HCT116 (cell line): Measurements from ENCODE around the gene AMBP. TPM values are rescaled to one million over a fixed set of nuclear protein-coding genes. Genes with fewer than 3 reads are reported as not detected.

Experiments
- ATAC-seq: fragments of 200-7000 bp; cut with Tn5 transposase; 2 replicates; pipeline ENCODE4 v1.9.1; 2020; ENCODE audit warnings: mild to moderate bottlenecking, moderate library complexity
- BruUV-seq: library from RNA; stranded (reverse); fragments of 400-500 nt; replicated peaks from 2 replicates; lab custom pipeline; 2021; lab: Mats Ljungman, UMichigan
- CTCF ChIA-PET: fragments of 300-600 bp; sonication (Branson Sonifier 250); formaldehyde crosslinking; loops from one replicate; lab custom pipeline; 2021; ENCODE audit warnings: antibody characterized with exemption; lab: Charles Lee
- POLR2A ChIA-PET: fragments of 300-600, 350-600 bp; sonication (Branson Sonifier 250); formaldehyde crosslinking; loops from one replicate; lab custom pipeline; 2021; ENCODE audit warnings: antibody characterized with exemption; lab: Charles Lee
- RAD21 ChIA-PET, 2 experiments: fragments of 300-600 bp; sonication (Branson Sonifier 250); formaldehyde crosslinking; loops; one replicate each; lab custom pipeline; 2023; ENCODE audit warnings: low total read pairs in 2 of 2; ENCODE audit not compliant: uncharacterized antibody in 2 of 2, unreplicated experiment in 2 of 2, low non-redundant PET in 1 of 2; lab: Charles Lee
- DNase-seq: peaks from one replicate; pipeline ENCODE4 v3.0.0-alpha.2; 2010; ENCODE audit warnings: low read depth, low spot score
- H2AFZ ChIP-seq: fragments of 200-600 bp; shearing (Covaris generic), sonication (generic); 2 replicates; pipeline ENCODE4 v1.6.1; 2017; ENCODE audit warnings: low read depth, mixed run types, mixed read lengths, antibody characterized with exemption, low read length; ENCODE audit not compliant: poor library complexity, severe bottlenecking
- H3K27ac ChIP-seq: 2 replicates; pipeline ENCODE4 v1.5.1; 2012; ENCODE audit warnings: low read depth, low read length
- H3K27me3 ChIP-seq: fragments of 200-600 bp; sonication (generic); 2 replicates; pipeline ENCODE4 v1.6.1; 2016; ENCODE audit warnings: mixed run types, low read length, mixed read lengths; ENCODE audit not compliant: insufficient read depth
- H3K36me3 ChIP-seq, 2 experiments: fragments of 200-500 bp in 1 of 2; fragments of 200-600 bp in 1 of 2; sonication (Bioruptor generic) in 1 of 2; sonication (generic) in 1 of 2; 2 replicates each; pipeline versions ENCODE4 v1.5.1 to v1.6.1; 2014 to 2016; ENCODE audit warnings: low read length in 2 of 2, inconsistent platforms in 1 of 2, mixed read lengths in 1 of 2, mixed run types in 1 of 2; ENCODE audit not compliant: insufficient read depth in 2 of 2, control insufficient read depth in 1 of 2
- H3K4me1 ChIP-seq, 2 experiments: fragments of 200-600 bp in 1 of 2; sonication (generic) in 1 of 2; 2 replicates each; pipeline versions ENCODE4 v1.5.1 to v1.6.1; 2012 to 2017; ENCODE audit warnings: low read length in 2 of 2, inconsistent platforms in 1 of 2, mild to moderate bottlenecking in 1 of 2, mixed read lengths in 1 of 2, mixed run types in 1 of 2, moderate library complexity in 1 of 2; ENCODE audit not compliant: insufficient read depth in 2 of 2, control insufficient read depth in 1 of 2
- H3K4me2 ChIP-seq: fragments of 200-600 bp; sonication (generic); 2 replicates; pipeline ENCODE4 v1.6.1; 2017; ENCODE audit warnings: mixed run types, low read length, mixed read lengths
- H3K4me3 ChIP-seq, 2 experiments: fragments of 200-600 bp in 1 of 2; sonication (generic) in 1 of 2; replicated peaks in 1 of 2; 2 replicates each; pipeline ENCODE4 v1.5.1; 2011 to 2016; ENCODE audit warnings: low read length in 2 of 2, control low read depth in 1 of 2, low read depth in 1 of 2, mild to moderate bottlenecking in 1 of 2, mixed read lengths in 1 of 2, mixed run types in 1 of 2
- H3K79me2 ChIP-seq: fragments of 200-600 bp; sonication (generic); 2 replicates; pipeline ENCODE4 v1.6.1; 2017; ENCODE audit warnings: mild to moderate bottlenecking, mixed run types, low read length, moderate library complexity, mixed read lengths; ENCODE audit not compliant: insufficient read depth
- H3K9ac ChIP-seq: fragments of 200-600 bp; sonication (generic); 2 replicates; pipeline ENCODE4 v1.6.1; 2016; ENCODE audit warnings: low read length, mixed read lengths
- H3K9me2 ChIP-seq: fragments of 200-600 bp; sonication (generic), shearing (Covaris generic); 2 replicates; pipeline ENCODE4 v1.6.1; 2017; ENCODE audit warnings: mixed run types, mild to moderate bottlenecking, moderate library complexity; ENCODE audit not compliant: insufficient read depth
- H3K9me3 ChIP-seq, 2 experiments: fragments of 200-500 bp in 1 of 2; fragments of 200-600 bp in 1 of 2; sonication (Bioruptor generic) in 1 of 2; sonication (generic) in 1 of 2; 2 replicates each; pipeline ENCODE4 v1.6.1; 2014 to 2017; ENCODE audit warnings: low read length in 2 of 2, mixed read lengths in 2 of 2, inconsistent platforms in 1 of 2, low read depth in 1 of 2, mild to moderate bottlenecking in 1 of 2, mixed run types in 1 of 2, moderate library complexity in 1 of 2; ENCODE audit not compliant: control insufficient read depth in 1 of 2, insufficient read depth in 1 of 2
- H4K20me1 ChIP-seq: fragments of 200-600 bp; sonication (generic), shearing (Covaris generic); 2 replicates; pipeline ENCODE4 v1.6.1; 2017; ENCODE audit warnings: mixed run types, mild to moderate bottlenecking, moderate library complexity; ENCODE audit not compliant: insufficient read depth
- CEBPB ChIP-seq: IDR thresholded peaks from 2 replicates; pipeline ENCODE4 v1.6.1; 2012; ENCODE audit warnings: low read depth
- EZH2 ChIP-seq: fragments of 200-600 bp; sonication (generic); IDR thresholded peaks from 2 replicates; pipeline ENCODE4 v1.6.1; 2017; ENCODE audit warnings: antibody characterized with exemption, mixed run types
- EZH2phosphoT487 ChIP-seq: fragments of 200-600 bp; IDR thresholded peaks from 2 replicates; pipeline ENCODE4 v1.6.1; 2018; ENCODE audit warnings: antibody characterized with exemption, borderline replicate concordance
- FOSL1 ChIP-seq: IDR thresholded peaks from 2 replicates; pipeline ENCODE4 v1.6.1; 2012; ENCODE audit warnings: low read depth
- JUND ChIP-seq: IDR thresholded peaks from 2 replicates; pipeline ENCODE4 v1.6.1; 2012
- MAX ChIP-seq: IDR thresholded peaks from 2 replicates; pipeline ENCODE4 v1.6.1; 2012
- POLR2AphosphoS5 ChIP-seq: IDR thresholded peaks from 2 replicates; pipeline ENCODE4 v1.6.1; 2011; ENCODE audit warnings: mild to moderate bottlenecking, low read depth, low read length, moderate library complexity
- RAD21 ChIP-seq: IDR thresholded peaks from 2 replicates; pipeline ENCODE4 v1.6.1; 2012; ENCODE audit warnings: low read depth, mild to moderate bottlenecking
- REST ChIP-seq: IDR thresholded peaks from 2 replicates; pipeline ENCODE4 v1.6.1; 2012; ENCODE audit warnings: low read depth
- SRF ChIP-seq: IDR thresholded peaks from 2 replicates; pipeline ENCODE4 v1.6.1; 2012; ENCODE audit warnings: low read depth
- TCF7L2 ChIP-seq: IDR thresholded peaks from 2 replicates; pipeline ENCODE4 v1.7.0; 2011; ENCODE audit warnings: borderline replicate concordance, inconsistent platforms; ENCODE audit not compliant: insufficient read depth, insufficient read length; ENCODE audit errors: extremely low read depth
- intact Hi-C: fragments of 100-400 bp; cut with micrococcal nuclease; formaldehyde crosslinking; loops from 2 replicates; pipeline ENCODE4 v1.10.0; 2022
- total RNA-seq: library from RNA; stranded (reverse); gene quantifications from one replicate; pipeline ENCODE4 v1.2.1, GENCODE V29; 2021; ENCODE audit not compliant: unreplicated experiment
- TF ChIP-seq, protein P1 (sequence below): IDR thresholded peaks from 2 replicates; pipeline ENCODE4 v1.6.1; 2011; ENCODE audit warnings: mild to moderate bottlenecking, low read length, moderate library complexity; ENCODE audit not compliant: insufficient replicate concordance; ENCODE audit errors: extremely low read depth

The AMBP gene
- total RNA-seq, 1 experiment from 2014 or later = 1.9 TPM

GRCh38 chr9:114125476-114126013, 47.4 kb upstream of the AMBP start:
- Histone ChIP-seq H2AFZ (no peak overlapping the region), H3K9me3 (peaks cover 0 to 7% of the 10 kb centered on the region in 2 experiments; a peak in 1 of 4 replicates), H3K4me1 (no peaks in the 10 kb centered on the region), H3K36me3 (no peaks in the 10 kb centered on the region), H4K20me1 (no peaks in the 10 kb centered on the region), H3K4me2 (no peak overlapping the region), H3K27ac (no peak overlapping the region)
- no TSS peak for BruUV-seq
- POLR2A ChIA-PET = no interaction called here
- intact Hi-C loops = no loop called here
- CTCF ChIA-PET = no interaction called here
- ATAC-seq = no peak
- TF ChIP-seq EZH2 (no peak), TCF7L2 (no peak), POLR2AphosphoS5 (no peak), RAD21 (no peak)
- TF ChIP-seq, all 23 proteins: peak for 0
- DNase-seq = no peak
- Histone ChIP-seq H3K79me2 (no peaks in the 10 kb centered on the region), H3K9me2 (no peaks in the 10 kb centered on the region), H3K27me3 (no peaks in the 10 kb centered on the region; the same call in 1 of the 2 replicates), H3K4me3 (no peak overlapping the region), H3K9ac (no peak overlapping the region)
- RAD21 ChIA-PET = no interaction called here

DNA sequence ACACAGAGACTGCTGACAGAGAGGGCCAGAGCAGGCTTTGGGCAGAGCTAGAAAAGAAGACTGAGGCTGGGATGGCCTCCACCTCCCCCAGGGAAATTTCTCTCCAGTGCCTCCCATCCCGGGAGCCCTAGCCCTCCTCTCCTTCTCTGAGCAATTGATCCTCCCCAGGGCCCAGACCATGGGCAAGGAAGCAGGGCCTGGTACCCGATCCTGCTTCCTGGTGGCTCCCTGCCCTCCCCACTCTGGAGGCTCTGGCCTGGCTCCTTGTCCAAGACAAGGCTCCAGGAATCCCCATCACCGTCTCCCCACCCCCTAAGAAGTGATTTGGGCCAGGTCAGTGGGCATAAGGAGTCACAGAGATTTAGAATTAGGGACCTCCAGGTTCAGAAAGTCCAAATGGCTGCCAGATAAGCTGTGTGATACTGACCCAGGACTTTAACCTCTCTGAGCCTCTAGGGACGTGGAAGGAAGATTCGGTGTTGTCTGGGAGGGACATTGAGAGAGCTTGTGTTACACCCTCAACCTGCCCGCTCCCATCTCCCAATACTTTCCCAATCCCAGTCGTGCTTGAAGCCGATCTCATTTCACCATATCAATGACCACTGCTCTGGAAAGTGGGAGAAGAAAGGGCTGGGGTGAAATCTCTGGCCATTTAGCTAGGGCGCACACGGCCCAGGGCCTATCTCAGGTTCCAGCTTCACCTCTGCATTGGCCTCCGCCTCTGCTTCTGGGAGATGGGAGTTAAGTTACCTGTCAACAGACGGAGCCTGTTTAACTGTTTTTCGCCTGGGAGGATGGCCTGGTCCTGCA, 46.8 kb upstream of the AMBP start:
- ATAC-seq (no peak), DNase-seq (no peak)
- no peak overlapping the region for H3K4me2 ChIP-seq
- H3K4me3 ChIP-seq = no peak overlapping the region
- BruUV-seq = no TSS peak
- H2AFZ ChIP-seq = no peak overlapping the region
- RAD21 ChIA-PET = no interaction called here
- intact Hi-C loops = no loop called here
- H3K9me3 ChIP-seq = peaks cover 0 to 7% of the 10 kb centered on the region in 2 experiments; a peak in 1 of 4 replicates
- H3K27me3 ChIP-seq = peaks cover 3% of the 10 kb centered on the region; the same call in 1 of the 2 replicates
- H3K9me2 ChIP-seq = no peaks in the 10 kb centered on the region
- H3K4me1 ChIP-seq = no peaks in the 10 kb centered on the region
- H4K20me1 ChIP-seq = no peaks in the 10 kb centered on the region
- no peaks in the 10 kb centered on the region for H3K79me2 ChIP-seq
- H3K27ac ChIP-seq = no peak overlapping the region
- POLR2A ChIA-PET = no interaction called here
- CTCF ChIA-PET = no interaction called here
- no peak overlapping the region for H3K9ac ChIP-seq
- no peaks in the 10 kb centered on the region for H3K36me3 ChIP-seq
- TF ChIP-seq RAD21 = no peak
- TF ChIP-seq SRF = no peak
- TF ChIP-seq, protein P1, sequence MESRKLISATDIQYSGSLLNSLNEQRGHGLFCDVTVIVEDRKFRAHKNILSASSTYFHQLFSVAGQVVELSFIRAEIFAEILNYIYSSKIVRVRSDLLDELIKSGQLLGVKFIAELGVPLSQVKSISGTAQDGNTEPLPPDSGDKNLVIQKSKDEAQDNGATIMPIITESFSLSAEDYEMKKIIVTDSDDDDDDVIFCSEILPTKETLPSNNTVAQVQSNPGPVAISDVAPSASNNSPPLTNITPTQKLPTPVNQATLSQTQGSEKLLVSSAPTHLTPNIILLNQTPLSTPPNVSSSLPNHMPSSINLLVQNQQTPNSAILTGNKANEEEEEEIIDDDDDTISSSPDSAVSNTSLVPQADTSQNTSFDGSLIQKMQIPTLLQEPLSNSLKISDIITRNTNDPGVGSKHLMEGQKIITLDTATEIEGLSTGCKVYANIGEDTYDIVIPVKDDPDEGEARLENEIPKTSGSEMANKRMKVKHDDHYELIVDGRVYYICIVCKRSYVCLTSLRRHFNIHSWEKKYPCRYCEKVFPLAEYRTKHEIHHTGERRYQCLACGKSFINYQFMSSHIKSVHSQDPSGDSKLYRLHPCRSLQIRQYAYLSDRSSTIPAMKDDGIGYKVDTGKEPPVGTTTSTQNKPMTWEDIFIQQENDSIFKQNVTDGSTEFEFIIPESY = no peak
- no peak for TF ChIP-seq FOSL1
- no peak for TF ChIP-seq EZH2phosphoT487
- TF ChIP-seq CEBPB = no peak
- TF ChIP-seq REST = no peak
- TF ChIP-seq EZH2 = no peak
- no peak for TF ChIP-seq MAX
- no peak for TF ChIP-seq JUND
